Activated CD4-positive, CD25-positive, alpha-beta regulatory T cell (primary cell): ENCODE data around the gene GSN.

Experiments
- DNase-seq, 4 experiments: peaks; one replicate each; lab custom pipeline; 2025; lab: John Stamatoyannopoulos, UW

Gene GSN

GRCh38 chr9:121372239-121373010 is 104.5 kb downstream of the GSN start:
- no peak for DNase-seq

DNA sequence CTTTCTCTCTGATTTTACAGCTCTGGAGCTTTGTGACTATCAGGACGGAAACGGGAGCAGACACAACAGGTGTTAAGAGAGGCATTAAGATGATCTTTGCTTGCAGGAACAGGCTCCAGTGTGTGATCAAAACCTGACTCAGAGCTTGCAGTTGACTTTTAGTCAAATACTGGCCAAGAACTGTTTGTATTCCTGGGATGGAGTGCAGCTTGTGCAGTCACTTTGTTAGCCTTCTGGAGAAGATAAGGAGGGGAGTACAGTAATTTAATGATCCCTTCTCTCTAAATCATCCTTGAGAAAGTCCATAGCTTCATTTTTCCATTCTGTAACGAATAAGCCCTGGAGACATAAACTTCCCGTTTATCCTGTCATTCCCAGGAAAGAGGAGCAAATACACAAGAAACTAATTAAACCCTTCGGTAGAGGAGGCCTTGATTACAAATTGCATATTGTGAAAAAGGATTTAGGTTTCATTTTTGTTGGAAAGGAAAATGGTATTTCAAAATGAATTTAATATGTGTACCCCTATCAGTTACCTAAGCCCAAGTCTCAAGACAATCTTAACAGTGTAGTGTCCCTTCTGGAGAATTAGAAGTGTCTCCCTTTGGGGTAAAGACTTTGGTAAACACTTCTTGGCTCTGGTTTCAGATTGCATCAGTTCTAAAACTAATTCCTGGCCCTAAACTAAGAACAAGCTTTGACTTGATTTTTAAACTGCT is 105.2 kb downstream of the GSN start:
- no peak for DNase-seq

- DNase-seq = no peak
Measured at GRCh38 chr9:121376214-121376830, 108.4 kb downstream of the GSN start.

DNA sequence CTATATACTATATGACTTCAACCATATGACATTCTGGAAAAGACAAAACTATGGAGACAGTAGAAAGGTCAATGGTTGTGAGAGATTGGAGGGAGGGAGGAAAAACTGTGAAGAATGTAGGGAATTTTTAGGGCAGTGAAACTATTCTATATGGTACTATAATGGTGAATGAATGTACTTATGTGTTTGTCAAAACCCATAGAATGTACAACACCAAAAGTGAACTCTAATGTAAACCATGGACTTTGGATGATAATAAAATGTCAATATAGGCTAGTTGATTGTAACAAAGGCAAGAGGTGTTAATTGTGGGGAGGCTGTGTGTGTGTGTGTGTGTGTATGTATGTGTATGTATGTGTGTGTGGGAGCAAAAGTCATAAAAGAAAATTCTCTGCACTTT is 112.9 kb downstream of the GSN start:
- DNase-seq = no peak
